ENCODE data around the gene ANKRD55.

- TF ChIP-seq POLR2A (IDR thresholded peaks at IDR 0.05; ENCODE audit: control extremely low read depth in 1 of 2, low read depth in 2 of 2, low read length in 2 of 2) (no peak), CBX5 (IDR thresholded peaks at IDR 0.05; ENCODE audit: low read depth, low read length) (no peak), POLR2AphosphoS5 (IDR thresholded peaks at IDR 0.05; ENCODE audit: low read depth, low read length) (no peak), RFX5 (IDR thresholded peaks at IDR 0.05; ENCODE audit: borderline replicate concordance, low read depth, low read length) (no peak), BCL11A (IDR thresholded peaks at IDR 0.05; ENCODE audit: low read depth in 2 of 2, low read length in 2 of 2) (no peak), PHF8 (conservative IDR thresholded peaks at IDR 0.05; ENCODE audit: low read depth, low read length) (no peak), CTCF (IDR thresholded peaks at IDR 0.05; ENCODE audit: control extremely low read depth in 1 of 3, insufficient read depth in 1 of 3, low read depth in 1 of 3, low read length in 3 of 3) (no peak), SUZ12 (IDR thresholded peaks at IDR 0.05; ENCODE audit: low read length) (no peak), YY1 (IDR thresholded peaks at IDR 0.05; ENCODE audit: low read depth, low read length) (no peak), NRF1 (IDR thresholded peaks at IDR 0.05; ENCODE audit: low read depth, low read length) (no peak), MAX (IDR thresholded peaks at IDR 0.05) (no peak), CHD2 (IDR thresholded peaks at IDR 0.05; ENCODE audit: low read length) (no peak), RBBP5 (IDR thresholded peaks at IDR 0.05; ENCODE audit: borderline replicate concordance, low read depth, low read length) (no peak)
Measured at GRCh38 chr5:56168066-56168478, 65.1 kb downstream of the ANKRD55 start.
